IgD-negative memory B cell (primary cell): ENCODE data around the gene DCLK1. TPM values are rescaled to one million over a fixed set of nuclear protein-coding genes. Genes with fewer than 3 reads are reported as not detected.

Source experiments
- H3K27ac Mint-ChIP-seq, 3 donors: one replicate each; pipeline ENCODE4 v1.8.0; 2020 to 2022; ENCODE audit warnings: mild to moderate bottlenecking in 3 of 3, mixed read lengths in 3 of 3, moderate library complexity in 1 of 3
- H3K27me3 Mint-ChIP-seq: one replicate; pipeline ENCODE4 v1.8.0; 2021; ENCODE audit warnings: mixed read lengths
- H3K36me3 Mint-ChIP-seq: one replicate; pipeline ENCODE4 v1.8.0; 2020; ENCODE audit warnings: mild to moderate bottlenecking, mixed read lengths
- H3K4me1 Mint-ChIP-seq, 3 donors: one replicate each; pipeline ENCODE4 v1.8.0; 2020 to 2022; ENCODE audit warnings: mixed read lengths in 3 of 3, mild to moderate bottlenecking in 1 of 3
- H3K4me3 Mint-ChIP-seq, 4 donors: one replicate each; pipeline ENCODE4 v1.8.0; 2020 to 2022; ENCODE audit warnings: mild to moderate bottlenecking in 4 of 4, mixed read lengths in 4 of 4, moderate library complexity in 3 of 4
- H3K9me3 Mint-ChIP-seq, 3 donors: one replicate each; pipeline ENCODE4 v1.8.0; 2020 to 2021; ENCODE audit warnings: mixed read lengths in 3 of 3, mild to moderate bottlenecking in 1 of 3
- polyA plus RNA-seq: library from polyadenylated mRNA; unstranded; fragments of 300-500 nt; fragmentation: Illumina TruSeq; gene quantifications from one replicate; pipeline ENCODE4 v1.2.3, GENCODE V29; 2021

Gene DCLK1
- not detected for polyA plus RNA-seq

DNA sequence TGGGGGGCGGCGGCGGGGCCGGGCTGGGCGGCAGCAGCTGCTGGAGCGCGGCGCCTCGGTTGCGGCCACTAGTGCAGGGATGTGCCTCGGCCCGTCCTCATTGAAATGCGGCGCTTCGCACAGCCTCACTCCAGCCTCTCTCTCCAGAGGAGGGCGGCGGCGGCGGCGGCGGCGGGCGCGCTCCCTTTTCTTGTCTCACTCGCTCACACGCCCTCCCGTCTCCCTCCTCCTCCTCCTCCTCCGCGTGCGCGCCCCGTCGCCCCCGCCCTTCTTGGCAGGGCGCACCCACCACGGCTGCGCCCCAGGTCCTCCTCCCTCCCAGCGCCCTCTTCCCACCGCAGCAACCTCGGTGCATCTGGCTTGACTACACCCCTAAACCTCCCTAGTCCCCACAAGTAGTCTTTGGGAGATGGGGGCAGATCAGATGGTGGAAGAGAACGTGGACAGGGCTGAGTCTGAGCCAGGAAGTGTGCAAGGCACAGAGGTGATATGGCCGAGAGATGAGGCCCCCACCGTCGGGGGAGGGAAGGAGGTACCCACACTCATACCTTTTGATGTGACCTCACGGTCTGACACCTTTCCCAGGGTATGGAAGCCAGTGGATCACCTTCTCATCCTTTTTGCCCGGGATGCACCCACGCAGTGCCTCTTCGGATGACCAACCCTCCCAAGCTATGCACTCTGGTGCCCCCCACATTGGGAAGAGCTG is at the start of gene DCLK1:
Gene DCLK1 (minus strand): TSS at position 161 of the 709 bp plus-strand sequence.
- Mint-ChIP-seq H3K4me1 (peaks cover 0 to 3% (median 0%) of the 10 kb centered on the region in 3 donors), H3K9me3 (peaks cover 0 to 3% (median 0%) of the 10 kb centered on the region in 3 donors), H3K27ac (no peak within 1 kb of the TSS), H3K4me3 (no peak within 1 kb of the TSS), H3K27me3 (peaks cover 24% of the 10 kb centered on the region), H3K36me3 (no peaks in the 10 kb centered on the region)

DNA sequence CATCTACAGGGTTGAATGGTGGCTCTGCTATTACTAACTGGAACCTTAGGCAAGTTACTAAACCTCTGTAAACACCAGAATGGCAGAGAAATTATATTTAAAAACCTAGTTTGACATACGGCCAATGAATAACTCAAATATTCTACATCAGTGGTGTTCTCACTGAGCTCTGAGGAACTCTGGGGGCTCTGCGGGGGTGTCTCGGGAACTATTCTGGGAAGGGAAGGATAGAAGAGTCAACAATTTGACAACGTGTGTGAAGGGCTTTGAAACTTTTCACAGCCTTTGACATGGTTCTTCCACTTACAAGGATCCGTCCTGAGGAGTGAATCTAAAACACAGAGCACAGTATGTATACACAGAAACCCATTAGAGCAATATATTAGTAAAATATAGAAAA is 44.4 kb upstream of the DCLK1 start:
- Mint-ChIP-seq H3K27me3 (peaks cover 2% of the 10 kb centered on the region), H3K27ac (no peak overlapping the region), H3K9me3 (peaks cover 0 to 3% (median 2%) of the 10 kb centered on the region in 3 donors), H3K4me3 (no peak overlapping the region), H3K4me1 (no peaks in the 10 kb centered on the region), H3K36me3 (peaks cover 2% of the 10 kb centered on the region)

DNA sequence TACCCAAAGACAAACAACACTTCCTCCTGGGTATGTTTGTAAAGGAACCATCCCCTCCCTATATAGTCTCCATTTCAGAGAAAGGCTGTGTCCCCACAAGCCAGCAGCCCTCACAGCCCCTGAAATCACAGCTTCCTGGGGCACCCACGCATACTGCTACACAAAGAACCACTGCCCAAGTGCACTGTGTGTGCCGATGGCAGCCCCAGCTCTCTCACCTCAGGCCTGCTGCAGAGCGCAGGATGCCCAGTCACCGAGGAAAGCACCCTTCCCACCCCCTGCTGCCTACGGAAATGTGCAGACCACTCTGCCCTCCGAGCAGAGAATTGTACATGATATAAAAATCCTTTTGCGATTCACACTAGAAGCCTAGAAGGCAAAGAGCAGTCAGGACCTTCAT is 43.7 kb upstream of the DCLK1 start:
- no peak overlapping the region for H3K27ac Mint-ChIP-seq
- peaks cover 2% of the 10 kb centered on the region for H3K36me3 Mint-ChIP-seq
- H3K4me3 Mint-ChIP-seq, result no peak overlapping the region
- peaks cover 2% of the 10 kb centered on the region for H3K27me3 Mint-ChIP-seq
- H3K9me3 Mint-ChIP-seq, result peaks cover 0 to 3% (median 2%) of the 10 kb centered on the region in 3 donors
- H3K4me1 Mint-ChIP-seq, result no peaks in the 10 kb centered on the region

DNA sequence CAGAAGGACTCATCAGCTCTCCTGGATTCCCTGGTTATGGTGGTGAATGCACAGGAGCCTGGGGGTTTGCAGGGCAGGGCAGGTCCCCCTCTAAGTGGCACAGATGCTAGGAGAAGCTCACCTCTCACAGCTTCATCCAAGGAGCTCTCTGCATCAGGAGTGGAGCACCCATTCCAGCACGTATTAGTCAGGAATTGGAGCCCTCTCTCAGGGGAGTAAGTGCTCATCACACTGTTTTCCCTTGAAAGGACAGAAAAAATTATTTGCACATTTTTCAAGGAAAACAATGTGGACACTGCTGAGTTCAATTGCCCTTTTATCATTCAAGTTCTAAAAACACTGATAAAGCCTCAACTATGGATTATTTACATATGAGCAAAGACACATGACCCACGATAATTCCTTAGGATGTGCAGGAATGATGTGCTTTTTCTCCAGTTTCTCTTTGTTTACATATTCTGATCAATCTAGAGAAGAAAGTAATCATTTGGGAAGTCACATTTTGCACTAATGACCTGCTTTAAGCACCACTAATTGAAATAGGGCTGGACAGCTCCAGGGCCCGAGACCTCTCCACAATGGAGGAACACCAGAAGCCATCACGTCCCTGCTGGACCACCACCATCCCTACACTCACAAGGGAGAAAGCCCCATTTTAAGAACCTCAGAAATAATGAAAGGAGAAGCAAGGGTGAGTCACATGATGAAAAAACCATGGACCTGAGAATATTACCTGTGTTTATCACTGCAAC is 42.6 kb upstream of the DCLK1 start:
- Mint-ChIP-seq H3K9me3 (peaks cover 0 to 2% (median 2%) of the 10 kb centered on the region in 3 donors), H3K4me1 (no peaks in the 10 kb centered on the region), H3K27ac (no peak overlapping the region), H3K27me3 (peaks cover 2% of the 10 kb centered on the region), H3K36me3 (no peaks in the 10 kb centered on the region), H3K4me3 (no peak overlapping the region)

DNA sequence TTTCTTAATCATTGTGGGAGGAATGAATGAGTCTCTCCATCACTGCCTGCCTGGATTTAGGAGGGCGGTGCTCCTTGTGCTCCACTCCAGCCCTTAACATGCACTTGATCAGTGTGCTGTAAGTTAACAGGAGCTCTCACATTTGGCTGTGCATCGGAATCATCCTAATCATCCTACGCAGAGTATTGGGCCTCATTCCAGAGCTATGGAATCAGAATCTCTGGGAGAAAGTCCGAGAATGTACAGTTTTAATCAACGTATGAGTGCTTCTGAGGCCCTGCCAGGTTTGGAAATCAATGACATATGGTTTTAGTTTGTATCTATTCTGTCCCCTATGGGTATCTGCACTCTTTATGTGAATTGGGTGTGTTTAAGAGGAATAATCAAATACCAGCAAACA is 34.9 kb upstream of the DCLK1 start:
- Mint-ChIP-seq H3K4me3 (no peak overlapping the region), H3K4me1 (no peaks in the 10 kb centered on the region), H3K9me3 (peaks cover 2 to 8% (median 4%) of the 10 kb centered on the region in 3 donors), H3K27ac (no peak overlapping the region), H3K27me3 (no peaks in the 10 kb centered on the region), H3K36me3 (no peaks in the 10 kb centered on the region)

DNA sequence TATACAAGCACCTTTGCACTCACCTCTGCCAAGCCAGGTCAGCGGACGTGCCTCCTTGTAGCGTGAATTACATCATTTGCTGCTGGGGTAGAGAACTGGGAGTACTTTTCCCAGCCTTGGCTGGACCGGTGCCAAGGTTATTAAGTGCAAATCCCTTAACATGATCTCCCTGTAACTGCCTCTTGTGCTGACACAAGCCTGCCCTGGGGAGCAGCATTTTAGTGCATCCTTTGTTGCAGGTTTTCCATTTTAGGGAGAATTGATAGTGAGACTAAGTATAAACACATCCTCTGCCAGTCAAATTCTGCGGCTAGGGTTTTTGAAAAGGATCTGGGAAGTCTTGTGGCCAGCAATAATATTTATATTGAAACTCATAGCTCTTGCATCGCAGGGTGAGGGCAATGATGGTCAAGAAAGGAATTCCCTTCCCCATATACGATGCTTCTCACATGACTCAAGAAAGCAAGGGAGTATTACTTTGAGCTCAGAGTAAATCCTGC is 32.7 kb upstream of the DCLK1 start:
- Mint-ChIP-seq H3K27ac (no peak overlapping the region), H3K9me3 (peaks cover 2 to 11% (median 10%) of the 10 kb centered on the region in 3 donors), H3K27me3 (no peaks in the 10 kb centered on the region), H3K36me3 (no peaks in the 10 kb centered on the region), H3K4me3 (no peak overlapping the region), H3K4me1 (peaks cover 0 to 2% (median 0%) of the 10 kb centered on the region in 3 donors)

DNA sequence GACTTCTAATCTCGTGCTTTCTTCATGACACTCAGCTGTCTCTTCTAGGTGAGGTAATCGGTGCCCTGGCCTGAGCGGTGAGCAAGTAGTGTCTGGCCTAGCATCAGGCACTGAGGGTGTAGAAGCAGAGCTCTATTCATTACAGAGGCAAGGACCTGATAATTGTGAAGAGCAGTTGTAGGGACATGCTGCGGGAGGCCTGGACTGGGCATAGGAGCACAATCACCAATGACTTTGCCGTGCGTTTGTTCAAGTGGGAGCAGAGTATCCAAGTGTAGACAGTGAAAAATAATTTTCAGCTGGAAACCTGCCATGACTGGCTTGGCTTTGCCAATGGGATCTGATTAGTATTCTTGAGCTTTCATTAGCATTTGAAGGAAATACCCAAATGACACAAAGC is 32.1 kb upstream of the DCLK1 start:
- peaks cover 2 to 11% (median 10%) of the 10 kb centered on the region in 3 donors for H3K9me3 Mint-ChIP-seq
- H3K27ac Mint-ChIP-seq, result no peak overlapping the region
- no peaks in the 10 kb centered on the region for H3K27me3 Mint-ChIP-seq
- H3K4me3 Mint-ChIP-seq, result no peak overlapping the region
- peaks cover 0 to 2% (median 0%) of the 10 kb centered on the region in 3 donors for H3K4me1 Mint-ChIP-seq
- H3K36me3 Mint-ChIP-seq, result no peaks in the 10 kb centered on the region

DNA sequence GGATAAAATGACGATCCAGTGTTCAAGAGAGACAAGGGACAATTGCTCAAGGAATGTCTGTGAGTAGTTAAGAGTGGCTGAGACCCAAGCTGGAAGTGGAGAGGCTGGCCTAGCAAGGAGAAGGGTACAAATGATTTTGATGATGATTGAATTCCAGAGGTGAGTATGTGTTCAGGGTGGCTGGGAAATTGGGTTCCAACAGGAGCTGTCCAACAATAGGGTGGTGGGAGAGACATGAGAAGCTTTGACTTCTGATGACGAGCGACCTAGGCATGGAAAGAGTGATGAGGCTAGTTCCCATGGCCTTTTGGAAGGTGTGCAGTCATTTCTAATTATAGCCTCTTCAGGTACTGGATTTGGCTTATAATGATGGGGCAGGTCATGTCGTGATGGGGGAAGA is 29.1 kb upstream of the DCLK1 start:
- peaks cover 4 to 17% (median 5%) of the 10 kb centered on the region in 3 donors for H3K9me3 Mint-ChIP-seq
- H3K27me3 Mint-ChIP-seq, result no peaks in the 10 kb centered on the region
- H3K27ac Mint-ChIP-seq, result no peak overlapping the region
- no peaks in the 10 kb centered on the region for H3K36me3 Mint-ChIP-seq
- peak overlapping the region in 1 of 4 donors; percentile 67 for H3K4me3 Mint-ChIP-seq
- peaks cover 0 to 2% (median 0%) of the 10 kb centered on the region in 3 donors for H3K4me1 Mint-ChIP-seq

DNA sequence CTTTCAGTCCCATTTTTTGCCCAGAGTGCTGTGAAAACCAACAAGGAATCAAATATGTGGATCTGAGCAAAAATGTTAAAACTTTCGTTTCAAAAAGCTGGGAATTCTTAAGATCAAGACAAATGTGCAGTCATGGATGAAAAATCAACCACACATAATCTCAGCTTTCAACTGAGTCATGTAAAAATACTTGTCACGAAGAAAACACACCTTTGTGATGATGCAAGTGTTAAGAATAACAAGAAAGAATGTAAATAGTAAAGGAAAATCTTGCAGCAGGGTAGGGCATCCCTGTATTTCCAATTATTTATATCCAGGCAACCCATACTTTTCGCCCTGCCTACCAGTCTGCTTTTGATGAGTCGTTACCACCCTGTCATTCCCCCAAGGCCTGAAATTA is 27.4 kb upstream of the DCLK1 start:
- Mint-ChIP-seq H3K27ac (peak overlapping the region in 1 of 3 donors; percentile 19), H3K9me3 (peaks cover 4 to 17% (median 5%) of the 10 kb centered on the region in 3 donors), H3K4me3 (no peak overlapping the region), H3K36me3 (no peaks in the 10 kb centered on the region), H3K4me1 (peaks cover 0 to 2% (median 0%) of the 10 kb centered on the region in 3 donors), H3K27me3 (peaks cover 1% of the 10 kb centered on the region)

DNA sequence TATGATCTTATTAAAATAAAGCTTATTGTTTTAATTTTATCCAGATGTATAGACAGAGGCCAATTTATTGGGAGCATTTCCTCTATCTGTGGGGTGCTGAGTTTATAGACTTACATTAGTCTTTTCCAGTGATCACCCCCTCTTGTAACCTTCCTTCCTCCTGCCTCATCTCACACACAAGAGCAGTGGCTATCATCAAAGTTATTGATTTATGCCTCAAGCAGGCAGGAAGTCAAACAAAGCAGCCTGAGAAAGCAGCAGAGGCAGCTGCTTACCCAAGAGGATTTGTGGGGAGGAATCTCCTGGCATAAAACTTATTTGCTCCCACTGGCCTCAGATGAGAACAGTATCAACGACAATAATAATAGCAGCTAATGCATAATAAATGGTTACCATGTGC is 26.3 kb upstream of the DCLK1 start:
- Mint-ChIP-seq H3K27ac (no peak overlapping the region), H3K36me3 (no peaks in the 10 kb centered on the region), H3K9me3 (peaks cover 4 to 17% (median 7%) of the 10 kb centered on the region in 3 donors), H3K4me1 (peaks cover 0 to 2% (median 0%) of the 10 kb centered on the region in 3 donors), H3K27me3 (peaks cover 1% of the 10 kb centered on the region), H3K4me3 (no peak overlapping the region)

DNA sequence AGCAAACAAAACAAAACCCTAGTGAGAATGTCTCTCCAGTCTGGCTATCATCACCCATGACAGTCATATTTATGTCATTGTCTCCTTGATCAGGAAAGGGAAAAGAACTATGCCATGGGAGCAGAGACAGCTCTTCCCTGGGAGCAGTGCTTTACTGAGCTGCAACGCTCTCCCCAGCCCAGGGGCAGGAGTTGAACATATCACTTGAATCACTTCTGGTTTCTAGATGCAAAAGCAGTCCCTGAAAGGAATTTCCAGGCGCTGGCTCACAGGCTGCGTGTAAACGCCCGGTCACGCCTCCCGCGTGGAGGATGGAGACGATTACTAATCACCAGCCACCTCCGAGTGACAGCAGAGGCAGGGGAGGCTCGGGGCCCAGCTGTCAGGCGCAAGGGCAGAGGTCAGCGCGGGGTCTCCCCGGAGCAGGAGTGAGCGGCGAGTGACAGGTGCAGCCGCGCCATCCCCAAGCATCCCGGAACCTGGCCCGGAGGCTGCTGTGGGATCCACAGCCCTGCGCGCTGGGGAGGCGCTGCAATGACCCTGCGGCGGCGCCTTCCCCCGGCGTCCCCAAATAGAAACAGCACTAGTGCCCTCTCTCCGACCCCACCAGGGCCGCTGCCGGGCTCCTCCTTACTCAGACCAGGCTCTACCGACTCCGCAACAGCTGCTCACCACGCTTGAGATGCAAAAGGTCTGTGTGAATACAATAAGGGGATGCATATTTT is 23.5 kb upstream of the DCLK1 start:
- H3K4me3 Mint-ChIP-seq, result no peak overlapping the region
- peaks cover 2 to 11% (median 9%) of the 10 kb centered on the region in 3 donors for H3K9me3 Mint-ChIP-seq
- peaks cover 1% of the 10 kb centered on the region for H3K27me3 Mint-ChIP-seq
- no peaks in the 10 kb centered on the region for H3K36me3 Mint-ChIP-seq
- H3K27ac Mint-ChIP-seq, result no peak overlapping the region
- H3K4me1 Mint-ChIP-seq, result no peaks in the 10 kb centered on the region

DNA sequence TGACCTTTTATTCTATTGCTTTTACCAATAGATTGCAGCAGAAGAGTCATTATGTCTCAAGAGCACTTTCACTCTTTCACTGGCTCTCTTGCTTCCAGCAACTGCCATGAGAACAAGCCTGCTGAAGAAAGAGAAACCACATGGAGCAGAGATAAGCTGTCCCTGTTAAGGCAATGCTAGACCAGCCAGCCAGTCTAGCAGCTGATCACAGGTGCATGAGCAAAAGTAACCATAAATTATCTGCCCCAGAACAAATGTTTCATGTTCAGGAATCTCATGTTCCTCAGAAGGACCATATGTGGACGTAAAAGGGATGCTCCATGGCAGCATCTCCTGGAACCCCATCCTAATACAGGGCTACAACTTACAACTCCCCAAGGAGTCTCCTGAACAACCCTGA is 20.4 kb upstream of the DCLK1 start:
- Mint-ChIP-seq H3K36me3 (no peaks in the 10 kb centered on the region), H3K9me3 (peaks cover 6 to 14% (median 12%) of the 10 kb centered on the region in 3 donors)

DNA sequence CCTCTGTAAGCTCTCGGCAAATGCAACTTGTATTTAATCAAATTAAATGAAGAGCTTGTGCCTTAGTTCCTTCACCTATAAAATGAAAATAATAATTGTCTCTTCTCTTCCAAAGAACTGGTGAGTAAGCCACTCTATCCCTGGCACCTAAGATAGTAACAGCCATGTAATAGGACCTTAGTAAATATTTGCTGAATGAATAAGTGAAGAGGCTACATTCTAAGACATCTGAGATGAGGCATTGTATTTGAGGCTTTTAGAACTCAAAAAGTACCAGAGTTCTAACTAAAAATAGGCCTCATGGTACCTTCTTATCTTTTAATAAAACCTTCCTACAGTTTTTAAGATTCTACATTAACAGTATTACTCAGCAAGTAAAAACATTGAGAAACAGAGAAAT is 17.3 kb upstream of the DCLK1 start:
- Mint-ChIP-seq H3K4me1 (no peaks in the 10 kb centered on the region), H3K36me3 (no peaks in the 10 kb centered on the region), H3K9me3 (peaks cover 4 to 11% (median 11%) of the 10 kb centered on the region in 3 donors), H3K4me3 (no peak overlapping the region), H3K27ac (no peak overlapping the region), H3K27me3 (no peaks in the 10 kb centered on the region)

More for the DNA sequence above, 20.4 kb upstream of the DCLK1 start:
- Mint-ChIP-seq H3K4me1 (no peaks in the 10 kb centered on the region), H3K27ac (no peak overlapping the region), H3K4me3 (no peak overlapping the region), H3K27me3 (peaks cover 1% of the 10 kb centered on the region)

DNA sequence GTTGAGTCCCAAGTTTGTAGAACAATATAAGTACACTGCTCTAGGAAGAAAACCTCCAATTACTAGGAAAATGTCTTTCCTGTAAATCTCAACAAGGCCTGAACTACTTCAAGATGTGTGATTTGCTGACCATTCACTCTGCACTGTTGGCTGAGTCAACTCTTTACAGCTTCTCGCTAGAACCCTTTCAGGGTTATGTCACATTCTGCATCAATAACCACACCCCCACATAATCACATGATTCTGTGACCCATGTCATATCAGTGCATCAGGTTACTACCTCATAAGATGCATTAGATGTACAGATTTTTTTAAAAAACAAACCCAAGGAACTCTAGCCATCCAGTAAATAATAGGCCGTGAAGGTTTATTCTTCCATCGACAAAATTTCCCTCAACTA is 16.1 kb upstream of the DCLK1 start:
- H3K9me3 Mint-ChIP-seq, result peaks cover 3 to 11% (median 11%) of the 10 kb centered on the region in 3 donors
- H3K4me1 Mint-ChIP-seq, result no peaks in the 10 kb centered on the region
- H3K36me3 Mint-ChIP-seq, result no peaks in the 10 kb centered on the region
- H3K4me3 Mint-ChIP-seq, result no peak overlapping the region
- no peaks in the 10 kb centered on the region for H3K27me3 Mint-ChIP-seq
- H3K27ac Mint-ChIP-seq, result no peak overlapping the region
